Osteoblast (primary cell): Measurements from ENCODE around the gene MYO10. TPM values are rescaled to one million over a fixed set of nuclear protein-coding genes. Genes with fewer than 3 reads are reported as not detected.

ENCODE experiments used
- DNase-seq: peaks from one replicate; pipeline ENCODE4 v3.0.0; 2011; ENCODE audit warnings: low spot score, mixed read lengths; ENCODE audit not compliant: insufficient read length; ENCODE audit errors: missing footprints
- H2AFZ ChIP-seq: 2 replicates; pipeline ENCODE4 v1.6.0; 2011; ENCODE audit warnings: mild to moderate bottlenecking, low read length
- H3K27ac ChIP-seq: 2 replicates; pipeline ENCODE4 v1.5.1; 2011; ENCODE audit warnings: mild to moderate bottlenecking, low read depth, low read length, moderate library complexity
- H3K27me3 ChIP-seq: 2 replicates; pipeline ENCODE4 v1.6.0; 2012; ENCODE audit warnings: mild to moderate bottlenecking, control low read depth, inconsistent platforms, low read length, moderate library complexity; ENCODE audit not compliant: insufficient read depth
- H3K36me3 ChIP-seq: 2 replicates; pipeline ENCODE4 v1.5.1; 2011; ENCODE audit warnings: mild to moderate bottlenecking, low read length, control low read depth, moderate library complexity; ENCODE audit not compliant: insufficient read depth
- H3K4me1 ChIP-seq: 2 replicates; pipeline ENCODE4 v1.5.1; 2011; ENCODE audit warnings: mild to moderate bottlenecking, low read length, control low read depth, moderate library complexity; ENCODE audit not compliant: insufficient read depth
- H3K4me2 ChIP-seq: 2 replicates; pipeline ENCODE4 v1.6.0; 2011; ENCODE audit warnings: mild to moderate bottlenecking, low read length; ENCODE audit not compliant: insufficient read depth
- H3K4me3 ChIP-seq: fragments of 200-600 bp; sonication (generic); 3 replicates; pipeline ENCODE4 v1.5.1; 2012; ENCODE audit warnings: mild to moderate bottlenecking, low read length, inconsistent platforms; ENCODE audit not compliant: insufficient read depth
- H3K79me2 ChIP-seq: 2 replicates; pipeline ENCODE4 v1.6.0; 2012; ENCODE audit warnings: mild to moderate bottlenecking, low read length, control low read depth, inconsistent platforms; ENCODE audit not compliant: insufficient read depth
- H3K9me3 ChIP-seq: 2 replicates; pipeline ENCODE4 v1.5.1; 2011; ENCODE audit warnings: low read depth, low read length, control low read depth
- H4K20me1 ChIP-seq: 2 replicates; pipeline ENCODE4 v1.6.0; 2012; ENCODE audit warnings: mild to moderate bottlenecking, low read length, control low read depth; ENCODE audit not compliant: insufficient read depth
- total RNA-seq: library from RNA; depleted of rRNA; stranded (reverse); fragments of >200 nt; gene quantifications from 2 replicates; pipeline ENCODE4 v1.2.3, GENCODE V29; 2012
- TF ChIP-seq, protein P1 (sequence below): IDR thresholded peaks from 2 replicates; pipeline ENCODE4 v1.5.1; 2011; ENCODE audit warnings: mild to moderate bottlenecking, low read depth, low read length, moderate library complexity; ENCODE audit errors: extremely low read depth

MYO10 gene
- total RNA-seq, 1 donor = 40.9 TPM

DNA sequence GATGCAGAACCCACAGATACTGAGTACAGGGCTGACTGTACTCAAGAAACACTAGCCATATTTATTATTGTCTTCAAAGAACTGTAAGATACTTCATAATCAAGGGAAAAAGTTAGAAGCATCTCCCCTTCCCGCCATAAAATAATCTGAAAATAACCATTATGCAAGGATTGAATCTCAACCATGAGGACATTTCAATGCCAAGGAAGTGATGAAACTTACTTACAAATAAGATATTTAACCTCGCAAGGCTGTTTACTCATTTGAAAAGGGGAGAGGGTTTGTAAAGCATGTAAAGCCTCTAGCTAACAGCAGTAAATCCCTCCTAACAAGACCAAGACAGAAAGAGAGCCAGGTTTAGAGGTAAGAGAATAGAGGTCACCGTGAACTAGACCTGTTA lies 6.3 kb downstream of the MYO10 start:
- TF ChIP-seq, protein P1, sequence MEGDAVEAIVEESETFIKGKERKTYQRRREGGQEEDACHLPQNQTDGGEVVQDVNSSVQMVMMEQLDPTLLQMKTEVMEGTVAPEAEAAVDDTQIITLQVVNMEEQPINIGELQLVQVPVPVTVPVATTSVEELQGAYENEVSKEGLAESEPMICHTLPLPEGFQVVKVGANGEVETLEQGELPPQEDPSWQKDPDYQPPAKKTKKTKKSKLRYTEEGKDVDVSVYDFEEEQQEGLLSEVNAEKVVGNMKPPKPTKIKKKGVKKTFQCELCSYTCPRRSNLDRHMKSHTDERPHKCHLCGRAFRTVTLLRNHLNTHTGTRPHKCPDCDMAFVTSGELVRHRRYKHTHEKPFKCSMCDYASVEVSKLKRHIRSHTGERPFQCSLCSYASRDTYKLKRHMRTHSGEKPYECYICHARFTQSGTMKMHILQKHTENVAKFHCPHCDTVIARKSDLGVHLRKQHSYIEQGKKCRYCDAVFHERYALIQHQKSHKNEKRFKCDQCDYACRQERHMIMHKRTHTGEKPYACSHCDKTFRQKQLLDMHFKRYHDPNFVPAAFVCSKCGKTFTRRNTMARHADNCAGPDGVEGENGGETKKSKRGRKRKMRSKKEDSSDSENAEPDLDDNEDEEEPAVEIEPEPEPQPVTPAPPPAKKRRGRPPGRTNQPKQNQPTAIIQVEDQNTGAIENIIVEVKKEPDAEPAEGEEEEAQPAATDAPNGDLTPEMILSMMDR = no peak
- Histone ChIP-seq H3K9me3 (no peaks in the 10 kb centered on the region), H3K27me3 (no peaks in the 10 kb centered on the region), H2AFZ (no peak overlapping the region), H3K4me3 (no peak overlapping the region), H3K4me1 (peaks cover 23% of the 10 kb centered on the region), H4K20me1 (peaks cover 33% of the 10 kb centered on the region), H3K27ac (no peak overlapping the region), H3K36me3 (no peaks in the 10 kb centered on the region), H3K79me2 (peaks cover 97% of the 10 kb centered on the region), H3K4me2 (no peak overlapping the region)
- DNase-seq = no peak

DNA sequence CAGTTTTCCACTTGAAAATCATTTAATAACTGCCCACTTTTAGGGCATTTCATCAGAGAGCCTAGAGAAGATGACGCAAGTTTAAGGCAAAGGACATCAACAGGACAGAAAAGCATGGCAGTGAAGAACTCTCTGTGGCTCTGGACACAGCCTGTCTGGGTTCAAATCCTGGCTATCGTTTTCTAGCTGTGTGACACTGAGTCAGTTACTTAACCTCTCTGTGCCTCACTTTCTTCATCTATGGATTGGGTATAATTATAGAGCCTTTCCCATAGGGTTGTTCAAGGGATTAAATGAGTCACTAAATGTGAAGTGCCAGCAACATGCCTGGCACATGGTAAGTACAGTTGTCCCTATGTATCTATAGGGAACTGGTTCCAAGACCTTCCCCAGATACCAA lies 6.7 kb downstream of the MYO10 start:
- Histone ChIP-seq H3K27me3 (no peaks in the 10 kb centered on the region), H3K36me3 (no peaks in the 10 kb centered on the region), H3K9me3 (no peaks in the 10 kb centered on the region), H3K27ac (no peak overlapping the region), H4K20me1 (peaks cover 33% of the 10 kb centered on the region), H3K4me2 (no peak overlapping the region), H3K4me3 (no peak overlapping the region), H2AFZ (no peak overlapping the region), H3K79me2 (peaks cover 97% of the 10 kb centered on the region), H3K4me1 (peaks cover 23% of the 10 kb centered on the region)
- TF ChIP-seq, protein P1 = no peak
- no peak for DNase-seq

DNA sequence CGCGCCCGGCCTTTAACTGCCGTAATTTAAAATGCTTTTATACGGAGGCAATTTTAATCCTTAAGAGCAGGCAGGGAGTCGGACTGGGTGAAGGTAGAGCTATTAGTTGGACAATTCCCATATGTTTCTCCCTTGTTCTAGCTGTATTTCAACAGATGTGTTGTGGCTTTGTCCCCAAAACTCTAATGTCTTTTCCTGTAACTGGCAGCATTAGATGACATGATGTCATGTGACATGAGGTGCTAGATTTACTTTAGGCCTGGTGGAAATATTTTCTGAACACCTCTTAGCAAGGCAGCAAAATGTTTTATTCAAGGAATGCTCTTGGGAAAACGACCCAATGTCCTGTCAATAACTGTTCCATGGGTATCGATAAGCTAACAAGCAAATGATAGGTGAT lies 8.5 kb downstream of the MYO10 start:
- H3K9me3 ChIP-seq = no peaks in the 10 kb centered on the region
- H3K36me3 ChIP-seq = no peaks in the 10 kb centered on the region
- H2AFZ ChIP-seq = no peak overlapping the region
- no peak overlapping the region for H3K27ac ChIP-seq
- peaks cover 13% of the 10 kb centered on the region for H3K4me1 ChIP-seq
- DNase-seq = no peak
- peaks cover 95% of the 10 kb centered on the region for H3K79me2 ChIP-seq
- H3K4me2 ChIP-seq = no peak overlapping the region
- no peaks in the 10 kb centered on the region for H3K27me3 ChIP-seq
- TF ChIP-seq, protein P1 = no peak
- H4K20me1 ChIP-seq = peaks cover 27% of the 10 kb centered on the region
- no peak overlapping the region for H3K4me3 ChIP-seq

DNA sequence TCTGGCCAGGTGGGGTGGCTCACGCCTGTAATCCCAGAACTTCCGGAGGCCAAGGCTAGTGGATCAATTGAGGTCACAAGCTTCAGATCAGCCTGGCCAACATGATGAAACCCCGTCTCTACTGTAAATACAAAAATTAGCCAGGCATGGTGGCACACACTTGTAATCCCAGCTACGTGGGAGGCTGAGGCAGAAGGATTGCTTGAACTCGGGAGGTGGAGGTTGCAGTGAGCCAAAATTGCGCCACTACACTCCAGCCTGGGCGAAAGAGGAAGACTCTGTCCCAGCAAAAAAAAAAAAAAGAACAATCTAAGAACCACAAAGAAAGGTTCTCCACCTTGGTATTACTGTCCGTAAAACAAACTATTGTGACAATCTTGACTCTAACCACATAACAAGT lies 9.7 kb downstream of the MYO10 start:
- Histone ChIP-seq H3K4me1 (peaks cover 2% of the 10 kb centered on the region), H3K9me3 (no peaks in the 10 kb centered on the region), H3K36me3 (no peaks in the 10 kb centered on the region), H3K4me3 (no peak overlapping the region), H3K27me3 (no peaks in the 10 kb centered on the region), H2AFZ (no peak overlapping the region), H4K20me1 (peaks cover 21% of the 10 kb centered on the region), H3K27ac (no peak overlapping the region), H3K79me2 (peaks cover 95% of the 10 kb centered on the region), H3K4me2 (no peak overlapping the region)
- no peak for DNase-seq
- TF ChIP-seq, protein P1 = no peak
